ENCODE data around the gene KIF13A.

KIF13A gene

GRCh38 chr6:17712576-17712975, 274.9 kb downstream of the KIF13A start:
- no peak overlapping the region for H3K27ac Mint-ChIP-seq
- H3K9me3 Mint-ChIP-seq, result no peaks in the 10 kb centered on the region
- ATAC-seq (no peak), DNase-seq (no peak)
- no peaks in the 10 kb centered on the region for H3K27me3 Mint-ChIP-seq
- peaks cover 17% of the 10 kb centered on the region for H3K4me1 Mint-ChIP-seq
- H3K4me3 Mint-ChIP-seq, result no peak overlapping the region
- peaks cover 15% of the 10 kb centered on the region for H3K36me3 Mint-ChIP-seq (ENCODE audit: low read depth)

GRCh38 chr6:17710331-17710730, 277.1 kb downstream of the KIF13A start:
- Mint-ChIP-seq H3K9me3 (no peaks in the 10 kb centered on the region), H3K36me3 (ENCODE audit: low read depth) (peaks cover 30% of the 10 kb centered on the region), H3K27ac (no peak overlapping the region), H3K4me1 (peaks cover 28% of the 10 kb centered on the region), H3K27me3 (peaks cover 2% of the 10 kb centered on the region), H3K4me3 (no peak overlapping the region)
- DNase-seq (no peak), ATAC-seq (no peak)

GRCh38 chr6:17709476-17709875, 278.0 kb downstream of the KIF13A start:
- Mint-ChIP-seq H3K9me3 (no peaks in the 10 kb centered on the region), H3K4me1 (peaks cover 22% of the 10 kb centered on the region), H3K27me3 (peaks cover 2% of the 10 kb centered on the region), H3K36me3 (ENCODE audit: low read depth) (peaks cover 35% of the 10 kb centered on the region), H3K4me3 (no peak overlapping the region), H3K27ac (no peak overlapping the region)
- DNase-seq (no peak), ATAC-seq (no peak)

Data from activated naive CD8-positive, alpha-beta T cell treated with anti-CD3 and anti-CD28 coated beads, Interleukin-2, amount 50 U/mL, for 24 hours (primary cell).